ENCODE results near the gene IFT172.

- TF ChIP-seq ZNF232 (CRISPR knock-in tag; IDR thresholded peaks at IDR 0.05): no peak
- TF ChIP-seq SP1 (CRISPR knock-in tag; conservative IDR thresholded peaks at IDR 0.05): no peak
- TF ChIP-seq JUN (CRISPR knock-in tag; IDR thresholded peaks at IDR 0.05): no peak
- no peak for TF ChIP-seq E2F5 (CRISPR knock-in tag; IDR thresholded peaks at IDR 0.05)
- TF ChIP-seq ESRRA (CRISPR knock-in tag; IDR thresholded peaks at IDR 0.05; ENCODE audit: borderline replicate concordance): no peak
- TF ChIP-seq CTCF (IDR thresholded peaks at IDR 0.05): no peak
- no peak for TF ChIP-seq GRHL2 (CRISPR knock-in tag; IDR thresholded peaks at IDR 0.05; ENCODE audit: insufficient replicate concordance, severe bottlenecking)
- no peak for TF ChIP-seq USF2 (CRISPR knock-in tag; IDR thresholded peaks at IDR 0.05)
- no peak for TF ChIP-seq SOX15 (CRISPR knock-in tag; IDR thresholded peaks at IDR 0.05)
- TF ChIP-seq AR (CRISPR knock-in tag; IDR thresholded peaks at IDR 0.05): no peak
- TF ChIP-seq IRF1 (CRISPR knock-in tag; IDR thresholded peaks at IDR 0.05): no peak
- no peak for TF ChIP-seq MAX (CRISPR knock-in tag; IDR thresholded peaks at IDR 0.05)
- no peak for TF ChIP-seq NFYB (CRISPR knock-in tag; conservative IDR thresholded peaks at IDR 0.05; ENCODE audit: low read depth)
- TF ChIP-seq MYBL2 (CRISPR knock-in tag; IDR thresholded peaks at IDR 0.05): no peak
Observed at GRCh38 chr2:27492557-27492956, 3.0 kb upstream of the IFT172 start.

All from WTC11 (cell line).